Astrocyte (in vitro differentiated cells and primary cell): ENCODE measurements around the gene MMP24OS. TPM values are rescaled to one million over a fixed set of nuclear protein-coding genes. Genes with fewer than 3 reads are reported as not detected.

Experiments
- DNase-seq: peaks from one replicate; pipeline ENCODE4 v3.0.0-alpha.2; 2010; ENCODE audit warnings: low read depth
- FAIRE-seq: peaks from 2 replicates; lab custom pipeline; 2011; peaks lifted over from hg19 to GRCh38; lab: Jason Lieb, UNC
- H2AFZ ChIP-seq: 2 replicates; pipeline ENCODE4 v1.6.0; 2012; ENCODE audit warnings: low read depth, low read length, inconsistent platforms
- H3K27ac ChIP-seq: 2 replicates; pipeline ENCODE4 v1.5.1; 2011; ENCODE audit warnings: low read depth, low read length, inconsistent platforms
- H3K27me3 ChIP-seq: 2 replicates; pipeline ENCODE4 v1.6.0; 2011; ENCODE audit warnings: low read length, inconsistent platforms; ENCODE audit not compliant: insufficient read depth
- H3K36me3 ChIP-seq: 2 replicates; pipeline ENCODE4 v1.5.1; 2011; ENCODE audit warnings: low read length, inconsistent platforms; ENCODE audit not compliant: insufficient read depth
- H3K4me1 ChIP-seq: 2 replicates; pipeline ENCODE4 v1.5.1; 2011; ENCODE audit warnings: low read length, inconsistent platforms; ENCODE audit not compliant: insufficient read depth
- H3K4me2 ChIP-seq: 2 replicates; pipeline ENCODE4 v1.6.0; 2012; ENCODE audit warnings: low read length, inconsistent platforms
- H3K4me3 ChIP-seq: 2 replicates; pipeline ENCODE4 v1.5.1; 2011; ENCODE audit warnings: low read depth, mild to moderate bottlenecking, low read length, inconsistent platforms; ENCODE audit not compliant: insufficient read depth
- H3K79me2 ChIP-seq: 2 replicates; pipeline ENCODE4 v1.6.0; 2012; ENCODE audit warnings: mild to moderate bottlenecking, low read length, inconsistent platforms; ENCODE audit not compliant: insufficient read depth
- H3K9ac ChIP-seq: 2 replicates; pipeline ENCODE4 v1.6.0; 2012; ENCODE audit warnings: mild to moderate bottlenecking, low read length, inconsistent platforms
- H3K9me3 ChIP-seq: 2 replicates; pipeline ENCODE4 v1.5.1; 2012; ENCODE audit warnings: low read depth, mild to moderate bottlenecking, low read length, inconsistent platforms; ENCODE audit not compliant: insufficient read depth
- H4K20me1 ChIP-seq: 2 replicates; pipeline ENCODE4 v1.6.0; 2012; ENCODE audit warnings: low read length, inconsistent platforms; ENCODE audit not compliant: insufficient read depth
- H3K27ac Mint-ChIP-seq: one replicate; pipeline ENCODE4 v1.8.0; 2021; ENCODE audit warnings: mild to moderate bottlenecking, mixed read lengths; ENCODE audit not compliant: unreplicated experiment
- H3K27me3 Mint-ChIP-seq: one replicate; pipeline ENCODE4 v1.8.0; 2021; ENCODE audit warnings: low read depth, mixed read lengths; ENCODE audit not compliant: unreplicated experiment
- H3K36me3 Mint-ChIP-seq: one replicate; pipeline ENCODE4 v1.8.0; 2021; ENCODE audit warnings: low read depth, mixed read lengths; ENCODE audit not compliant: unreplicated experiment
- H3K4me1 Mint-ChIP-seq: one replicate; pipeline ENCODE4 v1.8.0; 2021; ENCODE audit warnings: low read depth, mixed read lengths; ENCODE audit not compliant: unreplicated experiment
- H3K4me3 Mint-ChIP-seq: one replicate; pipeline ENCODE4 v1.8.0; 2021; ENCODE audit warnings: mild to moderate bottlenecking, moderate library complexity, mixed read lengths; ENCODE audit not compliant: unreplicated experiment
- H3K9me3 Mint-ChIP-seq: one replicate; pipeline ENCODE4 v1.8.0; 2021; ENCODE audit warnings: mild to moderate bottlenecking, mixed read lengths; ENCODE audit not compliant: unreplicated experiment
- EZH2 ChIP-seq: IDR thresholded peaks from 2 replicates; pipeline ENCODE4 v1.6.1; 2012; ENCODE audit warnings: mild to moderate bottlenecking, low read length, inconsistent platforms; ENCODE audit not compliant: insufficient read depth
- total RNA-seq: library from RNA; stranded (reverse); gene quantifications from 2 replicates; pipeline ENCODE4 v1.2.1, GENCODE V29; 2021
- TF ChIP-seq, protein P1 (sequence below): IDR thresholded peaks from 2 replicates; pipeline ENCODE4 v1.5.1; 2011; ENCODE audit warnings: low read depth, mild to moderate bottlenecking, inconsistent platforms, low read length, moderate library complexity; ENCODE audit not compliant: insufficient read depth

MMP24OS gene
- total RNA-seq, 1 donor from 2014 or later = 86.5 TPM

DNA sequence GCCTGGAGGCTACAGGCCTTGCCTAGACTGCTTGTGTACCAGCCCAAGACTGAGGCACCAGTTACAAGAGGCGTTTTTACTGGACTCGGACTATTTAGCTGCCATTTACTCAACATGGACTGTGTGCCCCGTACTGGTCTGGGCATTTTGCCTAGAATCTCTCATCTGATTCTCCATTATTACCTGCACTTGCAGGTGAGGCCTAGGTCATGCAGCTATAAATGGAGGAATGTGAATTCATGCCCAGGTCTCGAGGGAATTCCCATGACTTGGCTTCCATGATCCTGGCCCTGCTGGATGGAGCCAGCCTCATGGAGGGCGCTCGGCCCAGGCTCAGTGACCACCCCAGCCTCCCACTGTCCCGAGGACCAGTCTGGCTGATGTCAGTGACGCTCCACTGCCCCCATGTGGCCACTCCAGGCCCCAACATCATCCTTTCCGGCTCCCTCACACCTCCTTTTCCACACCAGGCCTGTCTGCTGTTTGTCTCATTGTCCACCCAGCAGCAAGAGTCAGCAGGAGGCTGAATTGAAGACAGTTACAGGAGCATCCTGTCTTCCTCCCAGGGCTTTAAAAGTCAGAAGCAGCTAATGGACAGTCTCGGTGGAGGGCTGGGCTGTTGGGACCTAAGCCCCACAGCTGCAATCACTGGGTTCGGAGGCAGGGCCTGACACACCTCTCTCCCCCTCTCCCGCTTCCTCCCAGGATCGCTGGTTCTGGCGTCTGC lies 8.7 kb downstream of the MMP24OS start:
- H3K27me3 Mint-ChIP-seq = no peaks in the 10 kb centered on the region
- no peak for TF ChIP-seq EZH2
- TF ChIP-seq, protein P1, sequence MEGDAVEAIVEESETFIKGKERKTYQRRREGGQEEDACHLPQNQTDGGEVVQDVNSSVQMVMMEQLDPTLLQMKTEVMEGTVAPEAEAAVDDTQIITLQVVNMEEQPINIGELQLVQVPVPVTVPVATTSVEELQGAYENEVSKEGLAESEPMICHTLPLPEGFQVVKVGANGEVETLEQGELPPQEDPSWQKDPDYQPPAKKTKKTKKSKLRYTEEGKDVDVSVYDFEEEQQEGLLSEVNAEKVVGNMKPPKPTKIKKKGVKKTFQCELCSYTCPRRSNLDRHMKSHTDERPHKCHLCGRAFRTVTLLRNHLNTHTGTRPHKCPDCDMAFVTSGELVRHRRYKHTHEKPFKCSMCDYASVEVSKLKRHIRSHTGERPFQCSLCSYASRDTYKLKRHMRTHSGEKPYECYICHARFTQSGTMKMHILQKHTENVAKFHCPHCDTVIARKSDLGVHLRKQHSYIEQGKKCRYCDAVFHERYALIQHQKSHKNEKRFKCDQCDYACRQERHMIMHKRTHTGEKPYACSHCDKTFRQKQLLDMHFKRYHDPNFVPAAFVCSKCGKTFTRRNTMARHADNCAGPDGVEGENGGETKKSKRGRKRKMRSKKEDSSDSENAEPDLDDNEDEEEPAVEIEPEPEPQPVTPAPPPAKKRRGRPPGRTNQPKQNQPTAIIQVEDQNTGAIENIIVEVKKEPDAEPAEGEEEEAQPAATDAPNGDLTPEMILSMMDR = peak; percentile 77
- no peaks in the 10 kb centered on the region for H3K9me3 ChIP-seq
- DNase-seq (peak; percentile 29), FAIRE-seq (no peak)
- no peaks in the 10 kb centered on the region for H3K79me2 ChIP-seq
- no peaks in the 10 kb centered on the region for H3K36me3 ChIP-seq
- H3K36me3 Mint-ChIP-seq = peaks cover 18% of the 10 kb centered on the region
- H3K4me2 ChIP-seq = no peak overlapping the region
- no peak overlapping the region for H2AFZ ChIP-seq
- H4K20me1 ChIP-seq = no peaks in the 10 kb centered on the region
- H3K27ac ChIP-seq = no peak overlapping the region
- no peak overlapping the region for H3K4me3 Mint-ChIP-seq
- H3K9me3 Mint-ChIP-seq = no peaks in the 10 kb centered on the region
- H3K4me3 ChIP-seq = no peak overlapping the region
- no peaks in the 10 kb centered on the region for H3K27me3 ChIP-seq
- H3K9ac ChIP-seq = no peak overlapping the region
- H3K4me1 Mint-ChIP-seq = peaks cover 5% of the 10 kb centered on the region
- H3K27ac Mint-ChIP-seq = peak overlapping the region; percentile 75
- H3K4me1 ChIP-seq = no peaks in the 10 kb centered on the region

DNA sequence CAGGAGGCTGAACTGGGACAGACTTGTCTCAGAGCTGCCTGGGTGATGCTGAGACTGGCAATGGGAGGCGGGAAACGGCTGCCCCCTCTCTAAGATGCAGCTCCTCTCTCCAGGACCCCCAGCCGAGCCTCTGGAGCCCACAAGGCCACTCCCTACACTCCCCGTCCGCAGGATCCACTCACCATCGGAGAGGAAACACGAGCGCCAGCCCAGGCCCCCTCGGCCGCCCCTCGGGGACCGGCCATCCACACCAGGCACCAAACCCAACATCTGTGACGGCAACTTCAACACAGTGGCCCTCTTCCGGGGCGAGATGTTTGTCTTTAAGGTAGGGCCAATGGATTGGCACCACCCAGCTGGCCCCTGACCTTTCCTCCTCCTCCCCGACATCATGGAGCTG lies 10.8 kb downstream of the MMP24OS start:
- Mint-ChIP-seq H3K36me3 (peaks cover 14% of the 10 kb centered on the region), H3K27ac (no peak overlapping the region), H3K4me1 (peaks cover 19% of the 10 kb centered on the region), H3K4me3 (no peak overlapping the region), H3K9me3 (no peaks in the 10 kb centered on the region), H3K27me3 (no peaks in the 10 kb centered on the region)
- no peak for DNase-seq
- peaks cover 12% of the 10 kb centered on the region for H3K4me1 ChIP-seq
- H2AFZ ChIP-seq = no peak overlapping the region
- H3K36me3 ChIP-seq = no peaks in the 10 kb centered on the region
- H3K27me3 ChIP-seq = no peaks in the 10 kb centered on the region
- H3K9me3 ChIP-seq = no peaks in the 10 kb centered on the region
- H3K4me2 ChIP-seq = no peak overlapping the region
- no peaks in the 10 kb centered on the region for H3K79me2 ChIP-seq
- no peak overlapping the region for H3K9ac ChIP-seq
- H3K27ac ChIP-seq = no peak overlapping the region
- H3K4me3 ChIP-seq = no peak overlapping the region
- TF ChIP-seq, protein P1 = no peak
- TF ChIP-seq EZH2 = no peak
- H4K20me1 ChIP-seq = no peaks in the 10 kb centered on the region
- no peak for FAIRE-seq

DNA sequence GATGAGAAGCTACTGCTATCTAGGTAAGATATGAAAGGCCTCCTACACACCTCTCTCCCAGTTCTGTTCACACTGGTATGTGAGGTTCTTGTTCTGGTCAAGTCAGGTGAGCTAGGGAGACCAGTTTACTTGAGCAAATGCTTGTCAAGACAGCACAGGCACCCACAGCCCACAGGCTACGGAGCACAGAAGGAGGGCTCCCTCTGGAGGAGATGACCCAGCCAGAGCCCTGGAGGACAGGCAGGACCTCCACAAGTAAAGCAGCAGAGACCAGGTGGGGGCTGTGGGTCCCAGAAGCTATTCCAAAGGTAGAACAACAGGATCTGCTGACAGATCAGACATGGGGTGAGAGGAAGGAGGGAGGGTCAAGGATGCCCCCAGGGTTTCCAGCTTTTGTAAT lies 13.2 kb downstream of the MMP24OS start:
- no peaks in the 10 kb centered on the region for H3K27me3 Mint-ChIP-seq
- no peak for TF ChIP-seq EZH2
- TF ChIP-seq, protein P1 = no peak
- H3K4me3 Mint-ChIP-seq = no peak overlapping the region
- H3K79me2 ChIP-seq = no peaks in the 10 kb centered on the region
- no peaks in the 10 kb centered on the region for H4K20me1 ChIP-seq
- H3K4me1 ChIP-seq = peaks cover 12% of the 10 kb centered on the region
- no peak overlapping the region for H3K27ac Mint-ChIP-seq
- H2AFZ ChIP-seq = no peak overlapping the region
- H3K4me2 ChIP-seq = no peak overlapping the region
- no peak overlapping the region for H3K27ac ChIP-seq
- H3K27me3 ChIP-seq = no peaks in the 10 kb centered on the region
- peaks cover 9% of the 10 kb centered on the region for H3K36me3 Mint-ChIP-seq
- H3K9me3 ChIP-seq = no peaks in the 10 kb centered on the region
- FAIRE-seq (no peak), DNase-seq (peak; percentile 33)
- no peak overlapping the region for H3K9ac ChIP-seq
- H3K4me3 ChIP-seq = no peak overlapping the region
- no peaks in the 10 kb centered on the region for H3K9me3 Mint-ChIP-seq
- H3K36me3 ChIP-seq = no peaks in the 10 kb centered on the region
- H3K4me1 Mint-ChIP-seq = peaks cover 21% of the 10 kb centered on the region
